Measurements from ENCODE around the gene NCBP2.
"Not testable (repeated sequence)": the region's sequence is repeated elsewhere in the genome, so short reads cannot be mapped to it uniquely, and the experiment has no call there.

The NCBP2 gene

GRCh38 chr3:196968233-196969133 is 26.2 kb upstream of the NCBP2 start, which contains the start of gene PIGZ:
Gene PIGZ, minus strand, starts transcription at chr3:196968833. Its CDS starts 16,802 bp downstream, at chr3:196952031.
- DNase-seq = peak in 19 of 51 donors; percentile 5 to 62 (median 32)

DNA sequence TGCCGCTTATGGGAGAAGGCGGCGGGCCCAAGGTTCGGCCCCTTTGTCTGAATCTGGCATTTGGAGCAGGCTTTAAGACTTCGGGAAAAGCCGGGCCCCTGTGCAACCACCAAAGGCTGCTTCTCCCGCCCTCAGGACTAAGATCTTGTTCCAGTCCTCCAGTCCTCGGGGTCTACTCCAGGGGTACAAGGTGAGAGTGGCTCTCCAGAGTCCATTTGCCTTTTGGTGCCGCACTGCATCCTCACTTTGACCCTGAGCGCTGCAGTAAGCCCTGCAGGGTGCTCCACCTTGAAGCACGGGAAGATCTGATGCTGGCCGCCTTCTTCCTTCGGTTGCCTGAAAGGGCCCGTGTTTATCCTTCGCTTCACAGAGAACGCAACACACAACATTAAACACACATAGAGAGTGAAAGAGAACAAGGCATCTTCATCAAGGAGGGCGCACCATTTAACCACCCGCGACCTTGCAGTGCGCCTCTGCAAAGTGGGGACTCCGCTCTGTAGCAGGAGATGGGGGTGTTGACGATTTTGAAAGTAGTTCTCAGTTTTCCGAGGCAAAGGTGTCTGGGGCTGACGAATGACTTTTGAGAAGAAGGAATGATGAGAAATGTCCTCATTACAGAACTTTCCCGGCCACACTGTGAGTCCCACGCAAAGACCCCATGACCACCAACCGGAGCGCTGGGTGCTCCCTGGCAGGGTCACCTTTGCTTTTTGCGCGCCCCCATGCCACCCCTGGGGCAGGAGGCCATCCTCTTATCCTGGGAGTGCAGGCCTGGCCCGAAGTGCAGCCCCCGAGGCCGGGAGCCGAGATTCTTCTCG is 25.3 kb upstream of the NCBP2 start:
- no peak for DNase-seq

- DNase-seq = peak in 10 of 51 donors; percentile 10 to 40 (median 19)
These were observed 24.4 kb upstream of the NCBP2 start for GRCh38 chr3:196966526-196967401.

- no peak for DNase-seq
These were observed 23.5 kb upstream of the NCBP2 start for GRCh38 chr3:196965804-196966173.

DNA sequence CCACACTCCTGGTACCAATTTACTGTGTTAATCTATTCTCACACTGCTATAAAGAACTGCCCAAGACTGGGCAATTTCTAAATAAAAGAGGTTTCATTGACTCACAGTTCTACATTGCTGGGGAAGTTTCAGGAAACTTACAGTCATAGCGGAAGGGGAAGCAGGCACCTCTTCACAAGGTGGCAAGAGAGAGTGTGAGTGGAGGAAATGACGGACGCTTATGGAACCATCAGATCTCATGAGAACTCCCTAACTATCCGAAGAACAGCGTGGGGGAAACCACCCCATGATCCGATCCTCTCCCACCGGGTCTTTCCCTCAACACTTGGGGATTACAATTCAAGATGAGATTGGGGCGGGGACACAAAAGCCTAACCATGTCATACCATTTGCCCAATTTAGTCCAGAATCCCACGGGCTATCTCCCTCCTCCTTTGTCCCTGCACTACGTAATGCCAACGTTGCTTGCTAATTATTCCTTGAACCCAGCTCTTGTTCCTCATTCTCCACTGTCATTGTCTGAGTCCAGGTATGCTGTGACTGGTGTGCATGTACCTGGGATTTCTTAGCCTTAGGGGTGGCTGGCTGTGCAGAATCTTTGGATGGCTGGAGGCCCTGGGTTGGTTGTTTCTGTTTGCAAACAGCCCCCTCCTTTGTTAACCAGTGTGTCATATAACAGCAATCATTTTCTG is 22.9 kb upstream of the NCBP2 start:
- no peak for DNase-seq

GRCh38 chr3:196963631-196963953 is 21.3 kb upstream of the NCBP2 start:
- no peak for DNase-seq

DNA sequence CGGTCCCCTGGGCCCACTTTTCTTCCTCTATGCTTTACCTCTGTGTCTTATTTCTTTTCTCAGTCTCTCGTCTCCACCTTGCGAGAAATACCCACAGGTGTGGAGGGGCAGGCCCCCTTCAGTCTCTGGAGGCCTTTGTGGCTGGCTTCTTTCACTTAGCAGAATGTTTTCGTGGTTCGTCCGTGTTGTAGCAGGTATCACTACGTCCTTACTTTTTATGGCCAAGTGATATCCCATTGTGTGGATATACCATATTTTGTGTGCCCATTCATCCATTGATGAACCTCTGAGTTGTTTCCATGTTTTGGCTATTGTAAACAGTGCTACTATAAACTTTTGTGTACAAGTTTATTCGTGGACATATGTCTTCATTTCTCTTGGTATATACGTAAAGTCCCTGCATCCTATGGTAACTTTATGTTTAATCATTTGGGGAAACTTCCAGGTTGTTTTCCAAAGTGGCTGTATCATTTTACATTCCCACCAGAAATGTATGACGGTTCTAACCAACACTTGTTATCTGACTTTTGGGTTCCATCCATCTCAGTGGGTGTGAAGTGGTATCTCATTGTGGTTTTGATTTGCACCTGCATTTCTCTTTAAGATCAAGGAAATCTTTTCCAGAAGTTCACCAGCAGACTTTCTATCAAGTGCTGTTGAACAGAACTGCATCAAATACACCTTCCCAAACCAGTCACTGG is 20.8 kb upstream of the NCBP2 start:
- DNase-seq = no peak

GRCh38 chr3:196962108-196962929 is 20.0 kb upstream of the NCBP2 start:
- DNase-seq = no peak

GRCh38 chr3:196954832-196955231 is 12.5 kb upstream of the NCBP2 start:
- DNase-seq = no peak

- DNase-seq = no peak
These were observed 9.0 kb upstream of the NCBP2 start for GRCh38 chr3:196951371-196951770.

DNA sequence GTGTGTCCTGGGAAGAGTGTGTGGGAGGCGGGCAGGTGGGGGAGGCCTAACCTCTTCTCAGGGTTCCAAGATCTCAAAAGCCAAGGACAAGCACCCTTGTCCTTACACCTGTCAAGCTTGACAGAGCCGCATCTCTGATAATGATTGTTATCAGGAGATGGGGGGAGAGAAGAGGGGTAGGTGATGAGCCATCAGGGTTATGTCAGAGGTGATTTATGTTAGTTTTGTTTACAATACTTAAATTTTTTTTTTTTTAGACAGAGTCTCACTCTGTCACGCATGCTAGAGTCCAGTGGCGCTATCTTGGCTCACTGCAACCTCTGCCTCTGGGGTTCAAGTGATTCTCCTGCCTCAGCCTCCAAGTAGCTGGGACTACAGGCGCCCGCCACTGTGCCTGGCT is 7.4 kb upstream of the NCBP2 start:
- DNase-seq = no peak

- no peak for DNase-seq
These were observed 6.9 kb upstream of the NCBP2 start for GRCh38 chr3:196949285-196949619.

- DNase-seq = no peak
These were observed 6.3 kb upstream of the NCBP2 start for GRCh38 chr3:196948442-196949284.

- DNase-seq = no peak
These were observed 5.6 kb upstream of the NCBP2 start for GRCh38 chr3:196947860-196948441.

GRCh38 chr3:196947136-196947859 is 5.0 kb upstream of the NCBP2 start:
- DNase-seq = no peak

DNA sequence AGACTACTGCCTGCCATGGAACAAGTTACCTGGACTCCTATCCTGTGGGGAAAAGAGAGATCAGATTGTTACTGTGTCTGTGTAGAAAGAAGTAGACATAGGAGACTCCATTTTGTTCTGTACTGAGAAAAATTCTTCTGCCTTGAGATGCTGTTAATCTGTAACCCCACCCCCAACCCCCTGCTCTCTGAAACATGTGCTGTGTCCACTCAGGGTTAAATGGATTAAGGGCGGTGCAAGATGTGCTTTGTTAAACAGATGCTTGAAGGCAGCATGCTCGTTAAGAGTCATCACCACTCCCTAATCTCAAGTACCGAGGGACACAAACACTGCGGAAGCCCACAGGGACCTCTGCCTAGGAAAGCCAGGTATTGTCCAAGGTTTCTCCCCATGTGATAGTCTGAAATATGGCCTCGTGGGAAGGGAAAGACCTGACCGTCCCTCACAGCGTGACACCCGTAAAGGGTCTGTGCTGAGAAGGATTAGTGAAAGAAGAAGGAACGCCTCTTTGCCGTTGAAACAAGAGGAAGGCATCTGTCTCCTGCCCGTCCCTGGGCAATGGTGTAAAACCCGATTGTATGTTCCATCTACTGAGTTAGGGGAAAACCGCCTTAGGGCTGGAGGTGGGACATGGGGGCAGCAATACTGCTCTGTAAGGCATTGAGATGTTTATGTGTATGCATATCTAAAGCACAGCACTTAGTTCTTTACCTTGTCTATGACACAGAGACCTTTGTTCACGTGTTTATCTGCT is 1.9 kb upstream of the NCBP2 start:
- not testable (repeated sequence) for DNase-seq

- DNase-seq = peak in 12 of 51 donors; percentile 11 to 55 (median 29)
These were observed 568 bp upstream of the NCBP2 start for GRCh38 chr3:196942915-196943277.

All from hypothalamus (tissue), 51 donors.